Retinal pigment epithelial cell (primary cell): ENCODE measurements around the gene PCID2.
"Not testable (repeated sequence)": the region's sequence is repeated elsewhere in the genome, so short reads cannot be mapped to it uniquely, and the experiment has no call there.

Source experiments
- DNase-seq: peaks from one replicate; pipeline ENCODE4 v3.0.0-alpha.2; 2010; ENCODE audit warnings: low read depth
- H3K4me3 ChIP-seq: 2 replicates; pipeline ENCODE4 v1.5.1; 2011; ENCODE audit warnings: mild to moderate bottlenecking, low read length, control low read depth, moderate library complexity
- CTCF ChIP-seq: conservative IDR thresholded peaks from 2 replicates; pipeline ENCODE4 v1.5.1; 2011; ENCODE audit warnings: low read depth, low read length, control low read depth, inconsistent platforms

PCID2 gene

GRCh38 chr13:113162783-113163685 is 45.4 kb downstream of the PCID2 start:
- no peak for DNase-seq
- no peak overlapping the region for H3K4me3 ChIP-seq
- TF ChIP-seq CTCF = no peak

GRCh38 chr13:113161975-113162374 is 46.5 kb downstream of the PCID2 start:
- not testable (repeated sequence) for H3K4me3 ChIP-seq, DNase-seq

GRCh38 chr13:113161433-113161832 is 47.0 kb downstream of the PCID2 start:
- DNase-seq = no peak
- TF ChIP-seq CTCF = no peak
- H3K4me3 ChIP-seq = no peak overlapping the region

- DNase-seq = no peak
- no peak overlapping the region for H3K4me3 ChIP-seq
- no peak for TF ChIP-seq CTCF
Observed at GRCh38 chr13:113160983-113161382, 47.5 kb downstream of the PCID2 start.

- TF ChIP-seq CTCF = no peak
- H3K4me3 ChIP-seq = no peak overlapping the region
- no peak for DNase-seq
Observed at GRCh38 chr13:113159701-113160100, 48.8 kb downstream of the PCID2 start.

- no peak for TF ChIP-seq CTCF
- DNase-seq = no peak
- no peak overlapping the region for H3K4me3 ChIP-seq
Observed at GRCh38 chr13:113158946-113159345, 49.5 kb downstream of the PCID2 start.

- TF ChIP-seq CTCF = no peak
- DNase-seq = no peak
- no peak within 1 kb of the TSS for H3K4me3 ChIP-seq
Observed at GRCh38 chr13:113157929-113158747, 50.3 kb downstream of the PCID2 start, which contains the start of gene PROZ. Gene PROZ, plus strand, starts transcription at chr13:113158648. Its CDS starts 13 bp downstream, at chr13:113158661.
